Activated CD4-positive, alpha-beta memory T cell treated with anti-CD3 and anti-CD28 coated beads, Interleukin-2, amount 10 ng/mL, durations not matched to agents 7 days and 5 days (primary cell): ENCODE results near the gene KDM1A. TPM values are rescaled to one million over a fixed set of nuclear protein-coding genes. Genes with fewer than 3 reads are reported as not detected.

Source experiments
- CTCF ChIA-PET: fragments of 350-600 bp; sonication (Branson Sonifier 250); formaldehyde crosslinking; loops from one replicate; lab custom pipeline; 2021; ENCODE audit warnings: antibody characterized with exemption, inconsistent platforms; lab: Charles Lee
- POLR2A ChIA-PET: fragments of 350-600 bp; sonication (Branson Sonifier 250); formaldehyde crosslinking; loops from one replicate; lab custom pipeline; 2021; ENCODE audit warnings: antibody characterized with exemption; lab: Charles Lee
- DNase-seq: peaks from one replicate; pipeline ENCODE4 v3.0.0-alpha.2; 2020
- H3K27ac Mint-ChIP-seq: one replicate; pipeline ENCODE4 v1.8.0; 2021; ENCODE audit warnings: mild to moderate bottlenecking, mixed read lengths
- H3K27me3 Mint-ChIP-seq: one replicate; pipeline ENCODE4 v1.8.0; 2021; ENCODE audit warnings: mixed read lengths
- H3K36me3 Mint-ChIP-seq: one replicate; pipeline ENCODE4 v1.8.0; 2021; ENCODE audit warnings: low read depth, mixed read lengths
- H3K4me1 Mint-ChIP-seq: one replicate; pipeline ENCODE4 v1.8.0; 2021; ENCODE audit warnings: mixed read lengths
- H3K4me3 Mint-ChIP-seq: one replicate; pipeline ENCODE4 v1.8.0; 2021; ENCODE audit warnings: mild to moderate bottlenecking, mixed read lengths
- H3K9me3 Mint-ChIP-seq: one replicate; pipeline ENCODE4 v1.8.0; 2021; ENCODE audit warnings: mixed read lengths
- total RNA-seq, 2 experiments: library from RNA; stranded (reverse); gene quantifications; one replicate each; pipeline ENCODE4 v1.2.3, GENCODE V29; 2021

KDM1A gene
- total RNA-seq, 2 experiments from 2014 or later: 50.6 to 51.6 TPM

DNA sequence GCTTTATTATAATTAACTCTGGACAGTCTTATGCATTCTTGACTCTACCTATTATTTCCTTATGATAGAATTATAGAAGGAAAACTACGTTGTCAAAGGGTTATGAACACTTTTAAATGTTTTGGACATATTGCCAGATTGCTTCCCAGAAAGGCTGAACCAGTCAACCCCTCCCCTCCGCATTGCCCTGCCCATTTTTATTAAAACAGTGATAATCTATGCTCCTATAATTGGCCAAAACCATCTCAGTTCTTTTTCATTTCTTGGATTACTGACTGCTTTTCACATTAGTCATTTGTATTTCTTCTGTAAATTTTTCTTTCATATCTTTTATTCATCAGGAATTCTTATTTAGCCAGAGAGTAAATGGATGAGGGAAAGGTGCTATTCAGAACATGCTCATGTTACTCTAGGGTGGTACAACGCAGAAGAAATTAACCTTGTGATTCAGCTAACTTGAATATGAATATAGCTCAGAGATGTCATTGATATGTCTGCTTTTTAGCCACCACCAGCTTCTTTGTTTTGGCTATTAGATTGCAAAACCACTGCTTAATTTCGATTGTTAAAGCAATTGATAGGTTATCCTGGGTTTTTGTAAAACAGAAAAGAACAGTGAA, 32.1 kb downstream of the KDM1A start:
- CTCF ChIA-PET: no interaction called here
- POLR2A ChIA-PET: no interaction called here

DNA sequence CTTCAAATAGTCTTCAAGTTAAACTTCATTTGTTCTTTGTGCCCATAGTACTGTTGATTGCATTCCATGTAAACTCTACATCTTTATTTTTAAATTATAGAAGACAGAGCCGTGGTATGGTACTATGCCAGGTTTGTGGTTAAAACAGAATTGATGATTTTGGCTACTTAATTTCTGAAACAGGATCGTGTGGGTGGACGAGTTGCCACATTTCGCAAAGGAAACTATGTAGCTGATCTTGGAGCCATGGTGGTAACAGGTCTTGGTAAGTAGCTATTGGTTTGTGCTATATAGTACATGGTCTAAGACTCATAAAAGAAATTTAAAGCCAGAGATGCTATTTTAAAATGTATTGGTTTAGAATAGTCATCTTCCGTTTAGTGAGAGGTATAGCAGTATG, 38.0 kb downstream of the KDM1A start:
- Mint-ChIP-seq H3K4me1 (no peaks in the 10 kb centered on the region), H3K9me3 (no peaks in the 10 kb centered on the region), H3K36me3 (peaks cover 33% of the 10 kb centered on the region), H3K27me3 (no peaks in the 10 kb centered on the region), H3K27ac (no peak overlapping the region), H3K4me3 (no peak overlapping the region)
- CTCF ChIA-PET: interaction anchor here (1.3 kb wide), 1 partner anchor 10 kb away, joined by 4 read pairs; no protein-coding TSS in a partner anchor
- POLR2A ChIA-PET: no interaction called here
- DNase-seq: no peak

More for the DNA sequence above, 32.1 kb downstream of the KDM1A start:
- DNase-seq: no peak
- Mint-ChIP-seq H3K36me3 (peaks cover 11% of the 10 kb centered on the region), H3K4me1 (peaks cover 4% of the 10 kb centered on the region), H3K4me3 (no peak overlapping the region), H3K27me3 (no peaks in the 10 kb centered on the region), H3K27ac (no peak overlapping the region), H3K9me3 (no peaks in the 10 kb centered on the region)

DNA sequence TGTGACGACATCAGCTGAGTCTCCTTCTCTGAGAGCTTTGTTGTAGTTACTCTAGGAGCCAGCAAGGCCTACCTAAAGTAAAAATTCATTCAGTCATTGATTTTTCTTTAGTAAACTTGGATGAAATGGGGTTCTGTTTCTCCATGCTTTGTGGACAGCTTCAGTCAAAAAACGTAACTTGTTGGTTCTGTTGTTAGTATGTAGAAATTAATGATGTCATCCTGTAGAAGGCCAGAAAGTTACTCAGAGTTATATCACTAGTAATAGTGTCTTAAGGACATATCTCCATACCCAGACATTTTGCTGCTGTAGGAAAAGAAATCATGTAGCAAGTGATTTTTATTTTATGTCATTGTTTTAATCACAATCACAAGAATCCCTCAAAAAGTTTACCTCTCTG, 43.0 kb downstream of the KDM1A start:
- no peak overlapping the region for H3K27ac Mint-ChIP-seq
- H3K4me3 Mint-ChIP-seq: no peak overlapping the region
- CTCF ChIA-PET: interaction anchor here (0.6 to 1.4 kb wide), 2 partner anchors 65 to 122 kb away, joined by 3 to 5 read pairs; no protein-coding TSS in a partner anchor
- H3K27me3 Mint-ChIP-seq: no peaks in the 10 kb centered on the region
- H3K36me3 Mint-ChIP-seq: peaks cover 42% of the 10 kb centered on the region
- POLR2A ChIA-PET: no interaction called here
- no peaks in the 10 kb centered on the region for H3K4me1 Mint-ChIP-seq
- no peak for DNase-seq
- H3K9me3 Mint-ChIP-seq: no peaks in the 10 kb centered on the region

DNA sequence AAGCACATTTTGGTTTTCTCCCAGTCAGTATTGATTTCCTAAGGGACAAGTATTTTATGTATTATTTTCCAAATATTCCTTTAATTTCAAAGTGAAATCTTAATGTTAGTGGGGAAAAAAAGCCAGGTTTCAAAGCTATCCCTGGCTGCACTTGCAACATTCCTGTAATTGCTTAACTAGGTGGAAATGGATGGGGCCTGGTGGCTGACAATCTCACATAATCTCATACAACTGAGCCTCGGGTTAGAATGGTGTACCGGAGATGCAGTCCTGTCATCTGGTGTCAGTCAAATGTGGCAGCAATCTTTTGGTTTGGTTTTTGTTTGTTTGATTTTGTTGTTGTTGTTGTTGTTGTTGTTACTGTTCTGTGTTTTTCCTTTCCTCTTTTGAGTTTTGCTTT, 46.1 kb downstream of the KDM1A start:
- Mint-ChIP-seq H3K4me3 (no peak overlapping the region), H3K9me3 (no peaks in the 10 kb centered on the region), H3K27me3 (no peaks in the 10 kb centered on the region), H3K27ac (no peak overlapping the region), H3K4me1 (no peaks in the 10 kb centered on the region), H3K36me3 (peaks cover 44% of the 10 kb centered on the region)
- no peak for DNase-seq
- ChIA-PET CTCF (interaction anchor here (2.1 kb wide), 1 partner anchor 119 kb away, joined by 5 read pairs; no protein-coding TSS in a partner anchor), POLR2A (no interaction called here)

DNA sequence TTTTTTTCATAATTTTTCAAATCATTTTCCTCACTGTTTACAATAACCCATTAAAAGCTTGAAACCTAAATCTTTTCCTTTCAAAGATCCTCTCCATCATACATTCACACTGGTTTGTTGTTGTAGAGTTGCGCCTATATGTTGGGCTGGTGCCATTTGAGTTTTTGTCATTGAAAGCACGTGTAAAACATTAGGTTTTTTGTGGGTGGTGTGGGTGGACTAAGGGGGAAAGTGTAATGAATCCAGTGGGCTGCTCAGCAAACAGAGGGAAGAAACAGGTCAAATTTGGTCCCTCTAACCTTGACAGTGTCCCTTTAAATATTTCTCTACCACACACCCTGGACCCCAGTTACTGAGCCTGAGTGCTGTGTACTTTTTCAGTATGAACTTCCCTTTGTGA, 46.8 kb downstream of the KDM1A start:
- no peaks in the 10 kb centered on the region for H3K9me3 Mint-ChIP-seq
- CTCF ChIA-PET: interaction anchor here (2.1 kb wide), 1 partner anchor 119 kb away, joined by 5 read pairs; no protein-coding TSS in a partner anchor
- DNase-seq: no peak
- peaks cover 41% of the 10 kb centered on the region for H3K36me3 Mint-ChIP-seq
- POLR2A ChIA-PET: no interaction called here
- H3K4me1 Mint-ChIP-seq: no peaks in the 10 kb centered on the region
- H3K27ac Mint-ChIP-seq: no peak overlapping the region
- H3K4me3 Mint-ChIP-seq: no peak overlapping the region
- H3K27me3 Mint-ChIP-seq: no peaks in the 10 kb centered on the region

DNA sequence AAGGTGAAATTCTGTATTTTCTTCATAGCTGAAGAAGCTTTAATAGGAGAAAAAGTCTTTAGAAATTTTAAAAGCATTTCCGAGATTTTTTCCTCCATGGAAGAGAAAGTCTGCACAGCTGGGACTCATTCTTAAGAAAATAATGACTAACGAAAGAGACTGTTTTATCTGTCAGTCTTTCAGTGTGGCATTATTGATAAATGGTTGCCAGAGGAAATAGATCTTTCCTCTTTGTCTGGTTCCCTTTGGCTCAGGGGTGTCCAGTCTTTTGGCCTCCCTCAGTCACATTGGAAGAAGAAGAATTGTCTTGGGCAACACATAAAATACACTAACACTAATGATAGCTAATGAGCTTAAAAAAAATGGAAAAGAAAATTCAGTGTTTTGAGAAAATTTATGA, 49.9 kb downstream of the KDM1A start:
- Mint-ChIP-seq H3K27me3 (no peaks in the 10 kb centered on the region), H3K27ac (no peak overlapping the region), H3K4me1 (no peaks in the 10 kb centered on the region), H3K36me3 (peaks cover 59% of the 10 kb centered on the region), H3K4me3 (no peak overlapping the region), H3K9me3 (no peaks in the 10 kb centered on the region)
- ChIA-PET CTCF (no interaction called here), POLR2A (interaction anchor here (0.9 kb wide), 1 partner anchor 16 kb away, joined by 3 read pairs; no protein-coding TSS in a partner anchor)
- DNase-seq: no peak

DNA sequence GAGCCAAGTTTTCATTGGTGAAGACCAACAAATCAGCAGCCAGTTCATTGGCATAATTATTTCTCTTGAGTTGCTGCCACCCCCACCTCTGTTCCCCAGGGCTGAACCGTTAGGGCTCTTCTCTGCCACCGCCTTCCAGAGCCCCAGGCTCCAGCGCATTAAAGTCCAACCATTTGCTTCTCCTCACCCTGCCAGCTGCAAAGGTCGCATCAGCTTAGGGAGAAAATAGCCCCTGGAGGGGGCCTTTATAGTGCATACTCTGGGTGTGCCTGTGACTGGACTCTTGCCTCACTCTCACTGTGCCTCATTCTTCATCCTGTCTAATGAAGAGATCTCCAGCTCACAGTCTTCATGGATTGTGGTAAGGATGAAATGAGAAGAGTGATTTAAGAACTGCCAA, 50.4 kb downstream of the KDM1A start:
- H3K27ac Mint-ChIP-seq: no peak overlapping the region
- H3K9me3 Mint-ChIP-seq: no peaks in the 10 kb centered on the region
- no peaks in the 10 kb centered on the region for H3K27me3 Mint-ChIP-seq
- DNase-seq: no peak
- H3K4me3 Mint-ChIP-seq: no peak overlapping the region
- H3K36me3 Mint-ChIP-seq: peaks cover 62% of the 10 kb centered on the region
- no peaks in the 10 kb centered on the region for H3K4me1 Mint-ChIP-seq
- ChIA-PET CTCF (interaction anchor here (0.6 to 1.3 kb wide), 2 partner anchors 54 to 115 kb away, joined by 3 to 4 read pairs; partner anchors contain the start of gene TEX46), POLR2A (no interaction called here)

DNA sequence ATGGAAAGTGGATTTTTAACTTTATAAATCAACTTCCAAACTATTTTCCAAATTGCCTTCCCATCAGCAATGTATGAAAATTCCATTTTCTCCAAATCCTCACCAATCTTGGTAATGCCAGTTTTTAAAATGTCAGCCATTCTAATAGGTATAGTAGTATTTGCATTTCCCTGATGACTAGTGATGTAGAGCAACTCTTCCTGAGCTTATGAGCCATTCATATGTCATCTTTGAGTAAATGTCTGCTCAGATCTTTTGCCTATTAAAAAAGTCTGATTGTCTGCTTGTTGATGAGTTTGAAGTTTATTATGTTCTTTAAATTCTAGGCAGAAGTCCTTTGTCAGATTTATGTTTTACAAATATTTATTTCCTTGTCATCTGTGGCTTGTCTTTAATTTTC, 54.7 kb downstream of the KDM1A start:
- no peaks in the 10 kb centered on the region for H3K9me3 Mint-ChIP-seq
- no peak overlapping the region for H3K27ac Mint-ChIP-seq
- no peaks in the 10 kb centered on the region for H3K4me1 Mint-ChIP-seq
- H3K27me3 Mint-ChIP-seq: no peaks in the 10 kb centered on the region
- peaks cover 53% of the 10 kb centered on the region for H3K36me3 Mint-ChIP-seq
- POLR2A ChIA-PET: no interaction called here
- no peak overlapping the region for H3K4me3 Mint-ChIP-seq
- CTCF ChIA-PET: interaction anchor here (0.6 to 1.3 kb wide), 2 partner anchors 46 to 111 kb away, joined by 3 to 4 read pairs; no protein-coding TSS in a partner anchor
- DNase-seq: no peak

DNA sequence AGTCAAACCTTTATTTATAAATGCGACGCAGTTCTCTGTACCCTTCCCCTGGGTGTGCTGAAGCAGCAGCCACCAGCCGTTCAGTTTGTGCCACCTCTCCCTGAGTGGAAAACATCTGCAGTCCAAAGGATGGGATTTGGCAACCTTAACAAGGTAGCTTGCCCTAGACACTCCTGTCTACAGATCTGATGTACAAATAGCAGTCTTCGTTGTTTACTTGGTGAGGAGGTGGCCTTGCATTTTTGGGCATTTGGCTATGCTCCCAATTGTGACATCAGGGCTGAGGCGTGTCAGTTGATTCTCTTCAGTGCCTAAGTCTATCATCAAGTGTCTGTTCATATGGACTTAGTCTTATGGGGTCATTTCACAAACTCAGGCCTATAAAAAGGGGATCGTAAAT, 59.8 kb downstream of the KDM1A start:
- Mint-ChIP-seq H3K4me1 (no peaks in the 10 kb centered on the region), H3K36me3 (peaks cover 70% of the 10 kb centered on the region), H3K9me3 (no peaks in the 10 kb centered on the region), H3K27ac (no peak overlapping the region), H3K4me3 (no peak overlapping the region), H3K27me3 (no peaks in the 10 kb centered on the region)
- no peak for DNase-seq
- ChIA-PET CTCF (interaction anchor here (1.3 kb wide), 1 partner anchor 105 kb away, joined by 5 read pairs; no protein-coding TSS in a partner anchor), POLR2A (no interaction called here)

DNA sequence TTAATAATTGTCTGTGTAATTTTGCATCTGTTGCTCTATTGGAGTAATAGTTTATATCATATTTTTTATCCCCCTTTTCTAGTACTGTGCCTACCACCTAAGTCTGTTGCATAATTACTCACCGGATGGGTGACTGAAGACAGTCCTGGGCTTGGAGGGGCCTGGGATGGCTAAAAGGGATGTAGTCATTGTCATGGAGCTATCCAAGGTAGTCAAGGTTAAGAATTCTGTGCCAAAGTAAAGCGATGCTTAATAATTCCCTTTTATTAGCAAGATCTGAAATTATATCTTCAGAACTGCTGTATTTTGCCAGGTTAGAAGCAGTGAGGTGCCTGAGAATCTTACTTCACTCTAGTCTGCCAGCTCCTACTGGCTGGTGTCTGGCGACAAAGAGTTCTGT, 61.6 kb downstream of the KDM1A start:
- H3K27ac Mint-ChIP-seq: no peak overlapping the region

DNA sequence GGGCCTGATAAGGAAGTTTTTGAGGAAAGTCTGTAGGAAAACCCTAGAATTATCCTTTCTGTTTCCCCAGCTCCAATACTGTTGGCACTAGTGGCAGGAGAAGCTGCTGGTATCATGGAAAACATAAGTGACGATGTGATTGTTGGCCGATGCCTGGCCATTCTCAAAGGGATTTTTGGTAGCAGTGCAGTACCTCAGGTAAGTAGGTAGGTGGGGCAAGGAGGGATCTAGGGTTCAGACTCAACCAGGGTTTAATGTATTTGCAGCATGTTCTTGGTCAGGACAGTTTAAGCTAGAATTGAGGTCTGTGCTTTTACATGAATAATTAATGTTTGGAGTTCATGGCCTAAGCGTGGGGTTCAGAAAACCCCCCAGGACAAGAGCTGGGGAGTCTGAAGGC, 62.1 kb downstream of the KDM1A start:
- CTCF ChIA-PET: interaction anchor here (2.8 kb wide), 1 partner anchor 103 kb away, joined by 15 read pairs; no protein-coding TSS in a partner anchor
- no peak overlapping the region for H3K27ac Mint-ChIP-seq
- POLR2A ChIA-PET: no interaction called here
- no peaks in the 10 kb centered on the region for H3K27me3 Mint-ChIP-seq
- DNase-seq: no peak
- no peaks in the 10 kb centered on the region for H3K9me3 Mint-ChIP-seq
- no peaks in the 10 kb centered on the region for H3K4me1 Mint-ChIP-seq
- no peak overlapping the region for H3K4me3 Mint-ChIP-seq
- peaks cover 74% of the 10 kb centered on the region for H3K36me3 Mint-ChIP-seq

More for the DNA sequence above, 61.6 kb downstream of the KDM1A start:
- Mint-ChIP-seq H3K4me1 (no peaks in the 10 kb centered on the region), H3K36me3 (peaks cover 72% of the 10 kb centered on the region), H3K4me3 (no peak overlapping the region), H3K27me3 (no peaks in the 10 kb centered on the region), H3K9me3 (no peaks in the 10 kb centered on the region)
- ChIA-PET CTCF (interaction anchor here (2.8 kb wide), 1 partner anchor 103 kb away, joined by 15 read pairs; no protein-coding TSS in a partner anchor), POLR2A (no interaction called here)
- DNase-seq: no peak

DNA sequence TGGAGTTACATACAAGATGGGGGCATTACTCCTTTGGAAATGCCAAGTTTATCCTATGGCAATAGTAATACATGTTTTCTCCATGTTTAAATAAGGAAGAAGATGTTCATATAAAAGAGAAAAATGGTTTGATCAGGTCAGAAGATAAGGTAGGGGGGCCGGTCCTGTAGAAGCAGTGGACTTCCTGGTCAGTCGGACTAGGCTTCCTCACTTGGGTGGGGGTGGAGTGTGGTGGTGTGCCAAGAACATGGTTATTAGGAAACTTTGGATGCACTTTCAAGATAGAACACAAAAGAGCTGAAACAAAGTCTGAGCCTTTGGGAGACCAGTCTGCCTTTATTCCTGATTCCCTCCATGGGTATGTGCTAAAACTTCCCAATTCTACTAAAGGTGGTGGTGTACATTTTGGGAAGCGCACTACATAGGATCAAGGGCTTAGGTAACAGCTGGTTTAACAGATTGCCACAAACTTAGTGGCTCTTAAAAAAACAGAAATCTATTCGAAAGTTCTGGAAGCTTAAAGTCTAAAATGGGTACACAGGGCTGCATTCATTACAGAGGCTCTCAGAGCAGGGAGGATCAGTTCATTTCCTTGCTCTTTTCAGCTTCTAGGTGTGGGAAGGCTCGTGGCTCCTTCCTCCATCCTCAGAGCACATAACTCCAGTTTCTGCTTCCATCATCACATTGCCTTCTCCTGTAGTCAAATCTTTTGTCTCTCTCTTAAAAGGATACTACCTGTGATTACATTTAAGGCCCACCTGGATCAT, 64.6 kb downstream of the KDM1A start:
- Mint-ChIP-seq H3K27me3 (no peaks in the 10 kb centered on the region), H3K4me1 (no peaks in the 10 kb centered on the region), H3K27ac (no peak overlapping the region), H3K4me3 (no peak overlapping the region), H3K9me3 (no peaks in the 10 kb centered on the region), H3K36me3 (peaks cover 66% of the 10 kb centered on the region)
- ChIA-PET CTCF (no interaction called here), POLR2A (no interaction called here)
- DNase-seq: no peak

DNA sequence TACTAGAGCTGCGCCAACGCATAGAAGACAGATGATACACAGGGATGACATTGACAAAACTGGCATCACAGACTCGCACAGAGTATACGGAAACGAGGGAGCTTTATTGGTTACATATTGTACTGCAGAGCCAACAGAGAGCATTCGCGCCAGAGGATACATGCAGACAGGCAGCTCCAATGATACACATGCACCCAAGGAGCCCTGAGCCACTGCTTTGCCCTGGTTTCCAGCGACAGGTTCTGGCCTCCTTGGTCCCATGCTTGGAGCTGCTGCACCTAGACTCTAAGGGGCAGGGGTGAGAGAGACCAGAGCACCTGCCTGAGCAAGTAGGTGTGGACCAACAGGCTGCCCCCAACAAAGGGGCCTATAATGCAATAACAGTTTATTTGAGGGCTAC, 65.6 kb downstream of the KDM1A start:
- ChIA-PET POLR2A (interaction anchor here (1.1 to 1.4 kb wide), 2 partner anchors 16 to 100 kb away, joined by 3 read pairs; no protein-coding TSS in a partner anchor), CTCF (interaction anchor here (2.3 kb wide), 1 partner anchor 99 kb away, joined by 11 read pairs; no protein-coding TSS in a partner anchor)
- Mint-ChIP-seq H3K4me1 (no peaks in the 10 kb centered on the region), H3K27ac (no peak overlapping the region), H3K27me3 (no peaks in the 10 kb centered on the region), H3K36me3 (peaks cover 56% of the 10 kb centered on the region), H3K9me3 (no peaks in the 10 kb centered on the region), H3K4me3 (no peak overlapping the region)
- DNase-seq: no peak
